Measurements from ENCODE around the gene IL5.
A peak's percentile ranks its signal among the peaks of the same experiment; 100 is the strongest.

The IL5 gene

GRCh38 chr5:132539716-132540115 is 3.6 kb downstream of the IL5 start:
- TF ChIP-seq, protein P1, sequence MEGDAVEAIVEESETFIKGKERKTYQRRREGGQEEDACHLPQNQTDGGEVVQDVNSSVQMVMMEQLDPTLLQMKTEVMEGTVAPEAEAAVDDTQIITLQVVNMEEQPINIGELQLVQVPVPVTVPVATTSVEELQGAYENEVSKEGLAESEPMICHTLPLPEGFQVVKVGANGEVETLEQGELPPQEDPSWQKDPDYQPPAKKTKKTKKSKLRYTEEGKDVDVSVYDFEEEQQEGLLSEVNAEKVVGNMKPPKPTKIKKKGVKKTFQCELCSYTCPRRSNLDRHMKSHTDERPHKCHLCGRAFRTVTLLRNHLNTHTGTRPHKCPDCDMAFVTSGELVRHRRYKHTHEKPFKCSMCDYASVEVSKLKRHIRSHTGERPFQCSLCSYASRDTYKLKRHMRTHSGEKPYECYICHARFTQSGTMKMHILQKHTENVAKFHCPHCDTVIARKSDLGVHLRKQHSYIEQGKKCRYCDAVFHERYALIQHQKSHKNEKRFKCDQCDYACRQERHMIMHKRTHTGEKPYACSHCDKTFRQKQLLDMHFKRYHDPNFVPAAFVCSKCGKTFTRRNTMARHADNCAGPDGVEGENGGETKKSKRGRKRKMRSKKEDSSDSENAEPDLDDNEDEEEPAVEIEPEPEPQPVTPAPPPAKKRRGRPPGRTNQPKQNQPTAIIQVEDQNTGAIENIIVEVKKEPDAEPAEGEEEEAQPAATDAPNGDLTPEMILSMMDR (IDR thresholded peaks at IDR 0.05; ENCODE audit: control insufficient read depth, insufficient read depth, low read depth, low read length, missing control alignments), result no peak
- no peak overlapping the region for H3K4me3 ChIP-seq (ENCODE audit: control insufficient read depth, low read depth, low read length)
- no peak for DNase-seq (ENCODE audit: low read depth)

GRCh38 chr5:132530946-132531345 is 12.4 kb downstream of the IL5 start:
- TF ChIP-seq, protein P1 (IDR thresholded peaks at IDR 0.05; ENCODE audit: control insufficient read depth, insufficient read depth, low read depth, low read length, missing control alignments), result no peak
- no peak overlapping the region for H3K4me3 ChIP-seq (ENCODE audit: control insufficient read depth, low read depth, low read length)
- DNase-seq (ENCODE audit: low read depth), result no peak

- H3K4me3 ChIP-seq (ENCODE audit: control insufficient read depth, low read depth, low read length), result no peak overlapping the region
- TF ChIP-seq, protein P1 (IDR thresholded peaks at IDR 0.05; ENCODE audit: control insufficient read depth, insufficient read depth, low read depth, low read length, missing control alignments), result no peak
- no peak for DNase-seq (ENCODE audit: low read depth)
Observed at GRCh38 chr5:132528866-132529634, 14.3 kb downstream of the IL5 start.

- H3K4me3 ChIP-seq (ENCODE audit: control insufficient read depth, low read depth, low read length), result no peak overlapping the region
- no peak for DNase-seq (ENCODE audit: low read depth)
- TF ChIP-seq, protein P1 (IDR thresholded peaks at IDR 0.05; ENCODE audit: control insufficient read depth, insufficient read depth, low read depth, low read length, missing control alignments), result no peak
Observed at GRCh38 chr5:132528021-132528420, 15.3 kb downstream of the IL5 start.

DNA sequence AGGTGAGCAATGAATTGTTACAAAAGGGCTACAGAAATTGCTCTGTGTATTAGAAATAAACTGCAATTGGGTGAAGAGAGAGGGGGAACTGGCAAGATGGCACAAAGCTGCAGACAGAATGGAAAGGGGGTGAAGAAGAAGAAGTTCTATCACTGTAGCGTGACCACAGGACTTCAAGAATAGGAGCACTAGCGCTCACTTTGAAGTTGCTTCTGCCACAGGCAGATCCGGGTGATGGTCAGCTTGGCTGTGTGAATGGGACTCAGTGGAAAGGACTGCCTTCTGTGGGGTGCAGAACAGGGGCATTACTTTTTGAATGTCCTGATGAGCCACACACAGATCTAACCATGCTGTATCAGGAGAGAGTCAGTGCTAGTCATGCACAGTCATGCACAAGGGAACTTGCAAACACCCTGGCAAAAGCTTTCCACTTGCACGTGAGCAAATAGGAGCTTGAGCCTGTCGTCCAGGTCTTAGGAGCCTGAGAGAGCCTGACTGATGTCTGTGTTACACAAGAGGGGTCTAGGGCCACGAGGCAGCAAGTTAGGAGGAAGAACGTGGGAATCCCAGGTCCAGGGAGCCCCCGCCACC is 16.3 kb downstream of the IL5 start:
- no peak overlapping the region for H3K4me3 ChIP-seq (ENCODE audit: control insufficient read depth, low read depth, low read length)
- TF ChIP-seq, protein P1 (IDR thresholded peaks at IDR 0.05; ENCODE audit: control insufficient read depth, insufficient read depth, low read depth, low read length, missing control alignments), result no peak
- DNase-seq (ENCODE audit: low read depth), result no peak

- DNase-seq (ENCODE audit: low read depth), result no peak
- H3K4me3 ChIP-seq (ENCODE audit: control insufficient read depth, low read depth, low read length), result no peak overlapping the region
- TF ChIP-seq, protein P1 (IDR thresholded peaks at IDR 0.05; ENCODE audit: control insufficient read depth, insufficient read depth, low read depth, low read length, missing control alignments), result peak; percentile 79
Observed at GRCh38 chr5:132526290-132526973, 16.9 kb downstream of the IL5 start.

All from AG09309 (cell line).